Measurements from ENCODE around the gene KLKB1.

KLKB1 gene

GRCh38 chr4:186307916-186308315 lies 80.6 kb downstream of the KLKB1 start:
- DNase-seq (ENCODE audit: low spot score), result no peak

Measured in iPS-NIHi11 (cell line).